Fibroblast of mammary gland (primary cell): ENCODE measurements around the gene PLPPR5.

ENCODE experiments used
- DNase-seq: peaks from one replicate; pipeline ENCODE4 v3.0.0-alpha.2; 2010; ENCODE audit warnings: low read depth
- H3K4me3 ChIP-seq: 2 replicates; pipeline ENCODE4 v1.5.1; 2011; ENCODE audit warnings: low read depth, mild to moderate bottlenecking, low read length, moderate library complexity; ENCODE audit not compliant: control insufficient read depth
- CTCF ChIP-seq: conservative IDR thresholded peaks from 2 replicates; pipeline ENCODE4 v1.5.1; 2011; ENCODE audit warnings: low read depth, low read length, inconsistent platforms; ENCODE audit not compliant: control insufficient read depth, insufficient read depth

PLPPR5 gene

GRCh38 chr1:98975113-98975512 lies 29.5 kb downstream of the PLPPR5 start:
- no peak for DNase-seq
- no peak overlapping the region for H3K4me3 ChIP-seq
- TF ChIP-seq CTCF = no peak

GRCh38 chr1:98969798-98970490 lies 34.7 kb downstream of the PLPPR5 start:
- no peak for TF ChIP-seq CTCF
- DNase-seq = no peak
- no peak overlapping the region for H3K4me3 ChIP-seq

- DNase-seq = no peak
- TF ChIP-seq CTCF = no peak
- H3K4me3 ChIP-seq = no peak overlapping the region
Observed at GRCh38 chr1:98967122-98967521, 37.5 kb downstream of the PLPPR5 start.

- no peak overlapping the region for H3K4me3 ChIP-seq
- TF ChIP-seq CTCF = no peak
- DNase-seq = no peak
Observed at GRCh38 chr1:98965394-98965793, 39.3 kb downstream of the PLPPR5 start.

- DNase-seq = no peak
- TF ChIP-seq CTCF = no peak
- no peak overlapping the region for H3K4me3 ChIP-seq
Observed at GRCh38 chr1:98964198-98964597, 40.5 kb downstream of the PLPPR5 start.

GRCh38 chr1:98963064-98963758 lies 41.5 kb downstream of the PLPPR5 start:
- no peak for DNase-seq
- H3K4me3 ChIP-seq = no peak overlapping the region
- TF ChIP-seq CTCF = no peak
